ENCODE results near the gene ZPBP2.
"Not testable (repeated sequence)": the region's sequence is repeated elsewhere in the genome, so short reads cannot be mapped to it uniquely, and the experiment has no call there.

The ZPBP2 gene

GRCh38 chr17:39867880-39868553 is at the start of gene ZPBP2:
Gene ZPBP2, plus strand, starts transcription at chr17:39868202. Its CDS starts 153 bp downstream, at chr17:39868355.
- no peak for DNase-seq

- DNase-seq = no peak
These were observed 49.5 kb upstream of the ZPBP2 start for GRCh38 chr17:39818358-39819000.

- no peak for DNase-seq
These were observed 47.5 kb upstream of the ZPBP2 start for GRCh38 chr17:39820541-39820940.

- DNase-seq = no peak
These were observed 47.0 kb upstream of the ZPBP2 start for GRCh38 chr17:39820987-39821386.

GRCh38 chr17:39822051-39822451 is 46.0 kb upstream of the ZPBP2 start:
- no peak for DNase-seq

- DNase-seq = no peak
These were observed 44.5 kb upstream of the ZPBP2 start for GRCh38 chr17:39823407-39824054.

GRCh38 chr17:39826334-39826733 is 41.7 kb upstream of the ZPBP2 start:
- no peak for DNase-seq

GRCh38 chr17:39828443-39828842 is 39.6 kb upstream of the ZPBP2 start:
- no peak for DNase-seq

- DNase-seq = no peak
These were observed 36.4 kb upstream of the ZPBP2 start for GRCh38 chr17:39831588-39831987.

GRCh38 chr17:39834017-39834416 is 34.0 kb upstream of the ZPBP2 start:
- DNase-seq = no peak

GRCh38 chr17:39835038-39835786 is 32.8 kb upstream of the ZPBP2 start:
- DNase-seq = no peak

- DNase-seq = no peak
These were observed 31.9 kb upstream of the ZPBP2 start for GRCh38 chr17:39836117-39836516.

GRCh38 chr17:39838057-39838456 is 29.9 kb upstream of the ZPBP2 start:
- no peak for DNase-seq

GRCh38 chr17:39838784-39839183 is 29.2 kb upstream of the ZPBP2 start:
- no peak for DNase-seq

- no peak for DNase-seq
These were observed 26.8 kb upstream of the ZPBP2 start for GRCh38 chr17:39841134-39841683.

- no peak for DNase-seq
These were observed 22.8 kb upstream of the ZPBP2 start for GRCh38 chr17:39845052-39845846.

GRCh38 chr17:39846205-39846604 is 21.8 kb upstream of the ZPBP2 start:
- no peak for DNase-seq

GRCh38 chr17:39848600-39848999 is 19.4 kb upstream of the ZPBP2 start:
- no peak for DNase-seq

- not testable (repeated sequence) for DNase-seq
These were observed 17.8 kb upstream of the ZPBP2 start for GRCh38 chr17:39850186-39850585.

- no peak for DNase-seq
These were observed 15.8 kb upstream of the ZPBP2 start for GRCh38 chr17:39852239-39852638.

GRCh38 chr17:39854909-39855308 is 13.1 kb upstream of the ZPBP2 start:
- no peak for DNase-seq
